Gastrocnemius medialis (tissue), 4 donors: ENCODE data around the gene SLCO3A1. TPM values are rescaled to one million over a fixed set of nuclear protein-coding genes. Genes with fewer than 3 reads are reported as not detected.
A peak's percentile ranks its signal among the peaks of the same experiment; 100 is the strongest.

Experiments
- ATAC-seq, 2 donors: fragments of 150-250 bp; one replicate each; pipeline ENCODE4 v1.9.1; 2016
- DNase-seq, 2 donors: peaks; one replicate each; pipeline ENCODE4 v3.0.0-alpha.2; 2019
- H3K27ac ChIP-seq, 4 donors: fragments of 200-600 bp; sonication (generic); 1 replicate in 1 of 4; 2 replicates in 3 of 4; pipeline ENCODE4 v1.5.1; 2016 to 2018; ENCODE audit warnings: mild to moderate bottlenecking in 2 of 4, moderate library complexity in 1 of 4
- H3K27me3 ChIP-seq, 3 donors: fragments of 200-600 bp; sonication (generic) in 2 of 3; 1 replicate in 1 of 3; 2 replicates in 2 of 3; pipeline versions ENCODE4 v1.5.1 to v1.6.0; 2016 to 2019; ENCODE audit warnings: mild to moderate bottlenecking in 1 of 3, moderate library complexity in 1 of 3
- H3K36me3 ChIP-seq, 2 donors: fragments of 200-600 bp; sonication (generic) in 1 of 2; one replicate each; pipeline ENCODE4 v1.5.1; 2017 to 2018
- H3K4me1 ChIP-seq, 2 donors: fragments of 200-600 bp; sonication (generic) in 1 of 2; one replicate each; pipeline ENCODE4 v1.5.1; 2016 to 2017; ENCODE audit warnings: mild to moderate bottlenecking in 2 of 2
- H3K4me3 ChIP-seq, 4 donors: fragments of 200-600 bp; sonication (generic) in 3 of 4; 1 replicate in 1 of 4; 2 replicates in 3 of 4; pipeline ENCODE4 v1.5.1; 2016 to 2019; ENCODE audit warnings: mild to moderate bottlenecking in 2 of 4
- H3K9me3 ChIP-seq, 3 donors: fragments of 200-600 bp; sonication (generic) in 2 of 3; 1 replicate in 1 of 3; 2 replicates in 2 of 3; pipeline ENCODE4 v1.5.1; 2016 to 2019
- CTCF ChIP-seq, 5 experiments: fragments of 450-650 bp in 3 of 5; fragments of 200-600 bp in 2 of 5; sonication (generic) in 2 of 5; IDR thresholded peaks in 4 of 5; conservative IDR thresholded peaks in 1 of 5; 1 replicate in 4 of 5; 2 replicates in 1 of 5; pipeline ENCODE4 v1.5.1; 2016 to 2019; ENCODE audit warnings: antibody characterized with exemption in 5 of 5, mild to moderate bottlenecking in 3 of 5, moderate library complexity in 3 of 5
- POLR2A ChIP-seq, 2 donors: fragments of 450-650 bp; IDR thresholded peaks; one replicate each; pipeline ENCODE4 v1.6.1; 2017; ENCODE audit warnings: antibody characterized with exemption in 2 of 2, mild to moderate bottlenecking in 2 of 2, moderate library complexity in 2 of 2
- in situ Hi-C, 4 donors: fragments of 200-750 bp; cut with MboI; loops; one replicate each; pipeline versions ENCODE4 v1.15.0 to v1.8.0; 2017; ENCODE audit warnings: low sequenced_read_pairs in 4 of 4
- intact Hi-C: fragments of 100-400 bp; cut with DNase I; formaldehyde crosslinking; loops from one replicate; pipeline ENCODE4 v1.15.1; 2023; ENCODE audit warnings: low total_unique reads
- total RNA-seq, 4 donors: library from RNA; depleted of rRNA; stranded (reverse); fragments of >200 nt; gene quantifications; one replicate each; pipeline versions ENCODE4 v1.1.0 to v1.2.3, GENCODE V29; 2016

The SLCO3A1 gene
- total RNA-seq, 4 donors from 2014 or later, result 1.3 to 3.6 (median 3.0) TPM

DNA sequence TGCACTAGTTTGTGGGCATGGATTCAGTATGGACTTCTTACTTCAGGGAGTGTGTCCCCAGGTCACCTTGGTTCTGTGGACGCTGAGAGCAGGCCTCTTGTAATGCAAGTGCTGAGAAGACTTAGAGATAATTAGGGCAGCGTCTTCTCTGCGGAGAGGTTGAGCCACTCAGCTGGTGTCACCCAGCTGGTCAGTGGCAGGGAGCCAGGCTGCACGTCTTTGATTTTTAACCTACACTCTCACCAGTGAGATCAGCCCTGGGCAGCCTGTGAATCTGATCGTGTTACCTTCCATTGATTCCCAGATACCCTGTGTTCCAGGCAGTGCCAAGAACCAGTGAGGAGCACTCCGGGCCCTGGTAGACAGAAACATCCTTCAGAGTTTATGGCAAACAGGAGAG lies 92.6 kb downstream of the SLCO3A1 start:
- DNase-seq, result no peak
- H3K27ac ChIP-seq, result peak overlapping the region in 1 of 4 donors; percentile 62
- peaks cover 42 to 60% of the 10 kb centered on the region in 2 donors for H3K4me1 ChIP-seq
- no peaks in the 10 kb centered on the region for H3K9me3 ChIP-seq
- no peak for TF ChIP-seq CTCF (IDR thresholded peaks at IDR 0.05 in 4 of 5, conservative IDR thresholded peaks at IDR 0.05 in 1 of 5)
- TF ChIP-seq POLR2A (IDR thresholded peaks at IDR 0.05), result no peak
- no peaks in the 10 kb centered on the region for H3K27me3 ChIP-seq
- intact Hi-C loops (loop anchor here (10.0 kb wide), 2 partner anchors 129 to 241 kb away; no protein-coding TSS in a partner anchor), in situ Hi-C loops (loop anchor here in 1 of 4 donors (25.0 kb wide), 1 partner anchor 234 kb away; no protein-coding TSS in a partner anchor)
- no peak overlapping the region for H3K4me3 ChIP-seq
- H3K36me3 ChIP-seq, result no peaks in the 10 kb centered on the region
- no peak for ATAC-seq

DNA sequence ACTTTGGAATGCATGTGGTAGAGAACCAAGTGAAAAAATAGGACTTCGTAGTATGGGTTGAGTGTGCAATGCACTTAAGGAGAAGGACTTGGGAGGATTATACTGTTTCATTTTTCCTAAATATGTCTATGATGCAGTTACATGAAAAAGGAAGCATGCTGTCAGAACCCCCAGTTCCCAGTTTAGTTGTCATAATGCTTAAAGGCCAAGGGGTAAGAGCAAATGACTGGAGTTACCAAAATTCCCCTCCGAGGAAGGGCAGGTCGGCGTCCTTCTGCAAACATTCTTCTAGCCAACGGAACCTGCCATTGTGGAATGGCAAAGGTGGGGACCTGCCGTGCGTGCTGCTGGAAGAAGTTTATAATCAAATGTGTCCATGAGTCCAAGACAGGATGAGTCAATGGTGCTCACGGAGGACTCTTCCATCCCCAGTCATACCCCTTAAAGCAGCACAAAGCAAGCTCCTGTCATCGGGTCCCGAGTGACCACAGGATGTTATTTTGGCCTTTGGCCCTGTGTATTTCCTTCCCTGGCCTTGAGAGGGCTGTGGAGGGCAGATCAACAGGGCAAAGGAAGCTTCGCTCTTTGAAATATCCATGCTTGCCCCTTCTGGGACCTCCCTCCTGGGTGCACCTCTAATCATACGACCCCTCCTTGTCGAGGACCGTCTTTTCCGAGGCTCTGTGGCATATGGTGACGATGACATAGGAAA lies 93.2 kb downstream of the SLCO3A1 start:
- DNase-seq (no peak), ATAC-seq (peak in 1 of 2 donors; percentile 31)
- in situ Hi-C loops, result loop anchor here in 1 of 4 donors (25.0 kb wide), 1 partner anchor 234 kb away; no protein-coding TSS in a partner anchor
- Histone ChIP-seq H3K4me3 (no peak overlapping the region), H3K4me1 (peaks cover 42 to 60% of the 10 kb centered on the region in 2 donors), H3K36me3 (no peaks in the 10 kb centered on the region), H3K9me3 (no peaks in the 10 kb centered on the region), H3K27ac (peak overlapping the region in 3 of 4 donors; percentile 32 to 62 (median 62)), H3K27me3 (no peaks in the 10 kb centered on the region)
- TF ChIP-seq POLR2A (IDR thresholded peaks at IDR 0.05) (no peak), CTCF (IDR thresholded peaks at IDR 0.05 in 4 of 5, conservative IDR thresholded peaks at IDR 0.05 in 1 of 5) (peak in 2 of 5 experiments; percentile 8 to 18)
- intact Hi-C loops, result loop anchor here (10.0 kb wide), 2 partner anchors 128 to 242 kb away; no protein-coding TSS in a partner anchor

- no peaks in the 10 kb centered on the region for H3K9me3 ChIP-seq
- ATAC-seq (no peak), DNase-seq (no peak)
- H3K4me3 ChIP-seq, result no peak overlapping the region
- H3K27ac ChIP-seq, result peak overlapping the region in 3 of 4 donors; percentile 32 to 62 (median 62)
- no peak for TF ChIP-seq POLR2A (IDR thresholded peaks at IDR 0.05)
- in situ Hi-C loops (loop anchor here in 1 of 4 donors (25.0 kb wide), 1 partner anchor 235 kb away; no protein-coding TSS in a partner anchor), intact Hi-C loops (loop anchor here (10.0 kb wide), 2 partner anchors 128 to 242 kb away; no protein-coding TSS in a partner anchor)
- H3K36me3 ChIP-seq, result no peaks in the 10 kb centered on the region
- H3K27me3 ChIP-seq, result no peaks in the 10 kb centered on the region
- peaks cover 41 to 57% of the 10 kb centered on the region in 2 donors for H3K4me1 ChIP-seq
These were observed 93.8 kb downstream of the SLCO3A1 start for GRCh38 chr15:91947293-91947679.

DNA sequence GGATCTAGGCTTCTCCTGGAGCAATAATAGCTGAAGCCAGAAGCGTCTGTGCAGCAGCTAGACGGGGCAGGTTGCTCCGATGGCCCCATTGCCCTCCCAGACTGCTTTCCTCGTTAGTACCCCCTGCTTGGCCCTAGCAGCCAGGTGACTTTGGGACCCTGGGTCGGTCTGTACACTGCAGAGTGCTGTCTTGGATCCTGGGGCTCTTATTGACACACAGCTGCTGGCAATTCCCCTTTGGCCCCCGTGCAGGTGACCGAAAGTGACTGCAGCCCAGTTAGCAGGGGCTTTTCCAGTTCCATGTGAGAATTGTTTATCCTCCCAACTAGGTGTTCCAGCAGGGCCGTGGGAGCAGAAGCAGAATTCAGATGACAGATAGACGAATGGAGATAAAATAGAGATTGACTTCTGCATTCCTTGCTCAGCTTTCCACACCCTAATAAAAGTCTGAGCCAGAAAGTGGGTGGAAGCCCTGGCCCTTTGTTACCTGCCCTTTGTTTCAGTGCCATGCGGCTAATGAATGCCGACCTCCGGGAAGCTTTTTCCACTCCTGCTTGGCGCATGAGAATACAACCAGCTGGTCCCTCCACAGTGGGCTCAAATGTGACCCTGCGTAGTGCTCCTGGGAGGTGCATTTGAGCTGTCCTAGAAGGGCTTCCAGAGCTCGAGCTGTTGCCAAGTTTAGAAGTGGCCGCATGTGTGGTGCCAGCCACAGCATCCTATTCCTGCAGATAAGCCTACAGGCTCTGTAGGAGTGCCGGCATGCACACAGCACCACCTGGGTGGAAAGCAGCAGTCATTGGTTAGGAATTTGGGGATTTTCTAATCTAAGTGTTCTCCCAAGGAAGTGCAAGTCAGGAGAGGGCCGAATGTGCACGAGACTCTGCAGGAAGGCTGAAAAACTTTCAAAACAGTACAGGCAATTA lies 94.4 kb downstream of the SLCO3A1 start:
- H3K27ac ChIP-seq, result peak overlapping the region in 3 of 4 donors; percentile 4 to 62 (median 62)
- in situ Hi-C loops, result loop anchor here in 1 of 4 donors (25.0 kb wide), 1 partner anchor 236 kb away; no protein-coding TSS in a partner anchor
- ATAC-seq (no peak), DNase-seq (no peak)
- H3K9me3 ChIP-seq, result no peaks in the 10 kb centered on the region
- H3K4me1 ChIP-seq, result peaks cover 34 to 51% of the 10 kb centered on the region in 2 donors
- no peak for TF ChIP-seq POLR2A (IDR thresholded peaks at IDR 0.05)
- TF ChIP-seq CTCF (IDR thresholded peaks at IDR 0.05 in 4 of 5, conservative IDR thresholded peaks at IDR 0.05 in 1 of 5), result no peak
- no peak overlapping the region for H3K4me3 ChIP-seq
- H3K27me3 ChIP-seq, result no peaks in the 10 kb centered on the region
- intact Hi-C loops, result loop anchor here (10.0 kb wide), 2 partner anchors 127 to 243 kb away; no protein-coding TSS in a partner anchor
- H3K36me3 ChIP-seq, result no peaks in the 10 kb centered on the region
